ENCODE measurements around the gene WDR48.

Gene WDR48

GRCh38 chr3:39133093-39133490, 81.3 kb downstream of the WDR48 start:
- Histone ChIP-seq H3K27ac (ENCODE audit: low read depth, low read length) (no peak overlapping the region), H3K4me1 (ENCODE audit: control insufficient read depth, insufficient read depth, low read length) (no peaks in the 10 kb centered on the region), H3K4me3 (ENCODE audit: low read depth, low read length) (no peak overlapping the region), H3K27me3 (ENCODE audit: control insufficient read depth, insufficient read depth, low read length) (no peaks in the 10 kb centered on the region), H3K9me3 (ENCODE audit: control insufficient read depth, insufficient read depth, low read length) (no peaks in the 10 kb centered on the region), H3K9ac (ENCODE audit: low read depth, low read length) (no peak overlapping the region), H3K36me3 (ENCODE audit: control insufficient read depth, insufficient read depth, low read length) (no peaks in the 10 kb centered on the region)

GRCh38 chr3:39133822-39134221, 82.0 kb downstream of the WDR48 start:
- Histone ChIP-seq H3K9ac (ENCODE audit: low read depth, low read length) (no peak overlapping the region), H3K4me1 (ENCODE audit: control insufficient read depth, insufficient read depth, low read length) (no peaks in the 10 kb centered on the region), H3K27ac (ENCODE audit: low read depth, low read length) (no peak overlapping the region), H3K9me3 (ENCODE audit: control insufficient read depth, insufficient read depth, low read length) (no peaks in the 10 kb centered on the region), H3K36me3 (ENCODE audit: control insufficient read depth, insufficient read depth, low read length) (no peaks in the 10 kb centered on the region), H3K4me3 (ENCODE audit: low read depth, low read length) (no peak overlapping the region), H3K27me3 (ENCODE audit: control insufficient read depth, insufficient read depth, low read length) (no peaks in the 10 kb centered on the region)

- Histone ChIP-seq H3K9me3 (ENCODE audit: control insufficient read depth, insufficient read depth, low read length) (no peaks in the 10 kb centered on the region), H3K9ac (ENCODE audit: low read depth, low read length) (no peak overlapping the region), H3K27me3 (ENCODE audit: control insufficient read depth, insufficient read depth, low read length) (no peaks in the 10 kb centered on the region), H3K27ac (ENCODE audit: low read depth, low read length) (no peak overlapping the region), H3K36me3 (ENCODE audit: control insufficient read depth, insufficient read depth, low read length) (no peaks in the 10 kb centered on the region), H3K4me1 (ENCODE audit: control insufficient read depth, insufficient read depth, low read length) (no peaks in the 10 kb centered on the region), H3K4me3 (ENCODE audit: low read depth, low read length) (no peak overlapping the region)
Observed at GRCh38 chr3:39134305-39134704, 82.5 kb downstream of the WDR48 start.

- Histone ChIP-seq H3K4me1 (ENCODE audit: control insufficient read depth, insufficient read depth, low read length) (no peaks in the 10 kb centered on the region), H3K4me3 (ENCODE audit: low read depth, low read length) (no peak overlapping the region), H3K27me3 (ENCODE audit: control insufficient read depth, insufficient read depth, low read length) (no peaks in the 10 kb centered on the region), H3K27ac (ENCODE audit: low read depth, low read length) (no peak overlapping the region), H3K9me3 (ENCODE audit: control insufficient read depth, insufficient read depth, low read length) (no peaks in the 10 kb centered on the region), H3K36me3 (ENCODE audit: control insufficient read depth, insufficient read depth, low read length) (no peaks in the 10 kb centered on the region), H3K9ac (ENCODE audit: low read depth, low read length) (no peak overlapping the region)
Observed at GRCh38 chr3:39135170-39135805, 83.5 kb downstream of the WDR48 start.

- Histone ChIP-seq H3K27me3 (ENCODE audit: control insufficient read depth, insufficient read depth, low read length) (no peaks in the 10 kb centered on the region), H3K9ac (ENCODE audit: low read depth, low read length) (no peak overlapping the region), H3K4me1 (ENCODE audit: control insufficient read depth, insufficient read depth, low read length) (no peaks in the 10 kb centered on the region), H3K4me3 (ENCODE audit: low read depth, low read length) (no peak overlapping the region), H3K27ac (ENCODE audit: low read depth, low read length) (no peak overlapping the region), H3K36me3 (ENCODE audit: control insufficient read depth, insufficient read depth, low read length) (peaks cover 11% of the 10 kb centered on the region; the same call in 1 of the 2 replicates), H3K9me3 (ENCODE audit: control insufficient read depth, insufficient read depth, low read length) (no peaks in the 10 kb centered on the region)
Observed at GRCh38 chr3:39136533-39137434, 85.0 kb downstream of the WDR48 start.

- H3K4me3 ChIP-seq (ENCODE audit: low read depth, low read length): no peak overlapping the region
- no peaks in the 10 kb centered on the region for H3K27me3 ChIP-seq (ENCODE audit: control insufficient read depth, insufficient read depth, low read length)
- H3K4me1 ChIP-seq (ENCODE audit: control insufficient read depth, insufficient read depth, low read length): no peaks in the 10 kb centered on the region
- no peak overlapping the region; the same call in 1 of the 2 replicates for H3K9ac ChIP-seq (ENCODE audit: low read depth, low read length)
- H3K9me3 ChIP-seq (ENCODE audit: control insufficient read depth, insufficient read depth, low read length): no peaks in the 10 kb centered on the region
- H3K36me3 ChIP-seq (ENCODE audit: control insufficient read depth, insufficient read depth, low read length): peaks cover 18% of the 10 kb centered on the region
- H3K27ac ChIP-seq (ENCODE audit: low read depth, low read length): no peak overlapping the region
Observed at GRCh38 chr3:39137435-39137936, 85.7 kb downstream of the WDR48 start.

- H3K27ac ChIP-seq (ENCODE audit: low read depth, low read length): no peak overlapping the region
Observed at GRCh38 chr3:39137991-39138803, 86.4 kb downstream of the WDR48 start.

GRCh38 chr3:39138804-39139415, 87.1 kb downstream of the WDR48 start:
- H3K9me3 ChIP-seq (ENCODE audit: control insufficient read depth, insufficient read depth, low read length): no peaks in the 10 kb centered on the region
- peaks cover 32% of the 10 kb centered on the region for H3K36me3 ChIP-seq (ENCODE audit: control insufficient read depth, insufficient read depth, low read length)
- H3K4me3 ChIP-seq (ENCODE audit: low read depth, low read length): no peak overlapping the region
- no peaks in the 10 kb centered on the region for H3K27me3 ChIP-seq (ENCODE audit: control insufficient read depth, insufficient read depth, low read length)
- no peaks in the 10 kb centered on the region for H3K4me1 ChIP-seq (ENCODE audit: control insufficient read depth, insufficient read depth, low read length)
- H3K9ac ChIP-seq (ENCODE audit: low read depth, low read length): no peak overlapping the region
- no peak overlapping the region for H3K27ac ChIP-seq (ENCODE audit: low read depth, low read length)

More at GRCh38 chr3:39137991-39138803, 86.4 kb downstream of the WDR48 start:
- Histone ChIP-seq H3K9me3 (ENCODE audit: control insufficient read depth, insufficient read depth, low read length) (no peaks in the 10 kb centered on the region), H3K4me1 (ENCODE audit: control insufficient read depth, insufficient read depth, low read length) (no peaks in the 10 kb centered on the region), H3K36me3 (ENCODE audit: control insufficient read depth, insufficient read depth, low read length) (peaks cover 25% of the 10 kb centered on the region), H3K27me3 (ENCODE audit: control insufficient read depth, insufficient read depth, low read length) (no peaks in the 10 kb centered on the region), H3K9ac (ENCODE audit: low read depth, low read length) (no peak overlapping the region; the same call in 1 of the 2 replicates), H3K4me3 (ENCODE audit: low read depth, low read length) (no peak overlapping the region)

GRCh38 chr3:39139442-39139841, 87.6 kb downstream of the WDR48 start:
- Histone ChIP-seq H3K9ac (ENCODE audit: low read depth, low read length) (no peak overlapping the region), H3K4me3 (ENCODE audit: low read depth, low read length) (no peak overlapping the region), H3K4me1 (ENCODE audit: control insufficient read depth, insufficient read depth, low read length) (no peaks in the 10 kb centered on the region), H3K9me3 (ENCODE audit: control insufficient read depth, insufficient read depth, low read length) (no peaks in the 10 kb centered on the region), H3K27ac (ENCODE audit: low read depth, low read length) (no peak overlapping the region), H3K36me3 (ENCODE audit: control insufficient read depth, insufficient read depth, low read length) (peaks cover 37% of the 10 kb centered on the region), H3K27me3 (ENCODE audit: control insufficient read depth, insufficient read depth, low read length) (no peaks in the 10 kb centered on the region)

- H3K27ac ChIP-seq (ENCODE audit: low read depth, low read length): no peak overlapping the region
- no peaks in the 10 kb centered on the region for H3K4me1 ChIP-seq (ENCODE audit: control insufficient read depth, insufficient read depth, low read length)
- no peaks in the 10 kb centered on the region for H3K27me3 ChIP-seq (ENCODE audit: control insufficient read depth, insufficient read depth, low read length)
- peaks cover 46% of the 10 kb centered on the region for H3K36me3 ChIP-seq (ENCODE audit: control insufficient read depth, insufficient read depth, low read length)
- H3K9me3 ChIP-seq (ENCODE audit: control insufficient read depth, insufficient read depth, low read length): no peaks in the 10 kb centered on the region
- no peak overlapping the region for H3K4me3 ChIP-seq (ENCODE audit: low read depth, low read length)
- no peak overlapping the region for H3K9ac ChIP-seq (ENCODE audit: low read depth, low read length)
Observed at GRCh38 chr3:39140341-39140971, 88.6 kb downstream of the WDR48 start.
